WTC11 (cell line): ENCODE results near the gene SLC24A3. TPM values are rescaled to one million over a fixed set of nuclear protein-coding genes. Genes with fewer than 3 reads are reported as not detected.

ENCODE experiments used
- ATAC-seq: fragments of 200-7000 bp; cut with Tn5 transposase; 2 replicates; pipeline ENCODE4 v1.10.0; 2021; ENCODE audit warnings: mild to moderate bottlenecking, moderate library complexity
- CTCF ChIA-PET: fragments of 300-600 bp; sonication (Branson Sonifier 250); formaldehyde crosslinking; loops from one replicate; lab custom pipeline; 2021; ENCODE audit warnings: antibody characterized with exemption; lab: Charles Lee
- POLR2A ChIA-PET: fragments of 350-600 bp; sonication (Branson Sonifier 250); formaldehyde crosslinking; loops from one replicate; lab custom pipeline; 2021; ENCODE audit warnings: antibody characterized with exemption; lab: Charles Lee
- DNase-seq: peaks from one replicate; pipeline ENCODE4 v3.0.0; 2021; ENCODE audit warnings: low spot score
- H3K27ac Mint-ChIP-seq: 2 replicates; pipeline ENCODE4 v1.8.0; 2021; ENCODE audit warnings: mixed read lengths
- H3K27me3 Mint-ChIP-seq: 2 replicates; pipeline ENCODE4 v1.8.0; 2021; ENCODE audit warnings: low read depth, mild to moderate bottlenecking, moderate library complexity, mixed read lengths
- H3K36me3 Mint-ChIP-seq: 2 replicates; pipeline ENCODE4 v1.8.0; 2021; ENCODE audit warnings: mixed read lengths
- H3K4me1 Mint-ChIP-seq: 2 replicates; pipeline ENCODE4 v1.8.0; 2022; ENCODE audit warnings: mixed read lengths
- H3K4me3 Mint-ChIP-seq: 2 replicates; pipeline ENCODE4 v1.8.0; 2021; ENCODE audit warnings: mild to moderate bottlenecking, moderate library complexity, mixed read lengths
- H3K9me3 Mint-ChIP-seq: 2 replicates; pipeline ENCODE4 v1.8.0; 2021; ENCODE audit warnings: mixed read lengths
- AFF4 ChIP-seq: sonication (generic); formaldehyde crosslinking; IDR thresholded peaks from 2 replicates; pipeline ENCODE4 v1.8.1; 2023; ENCODE audit warnings: mild to moderate bottlenecking, missing genetic modification reagents, borderline replicate concordance
- AR ChIP-seq: fragments of 250-450 bp; sonication (Bioruptor Pico); IDR thresholded peaks from 2 replicates; pipeline ENCODE4 v1.9.0; 2021; ENCODE audit warnings: mild to moderate bottlenecking
- ARID4B ChIP-seq: sonication (generic); formaldehyde crosslinking; IDR thresholded peaks from 2 replicates; pipeline ENCODE4 v1.8.0; 2023; ENCODE audit warnings: missing genetic modification reagents, mild to moderate bottlenecking, borderline replicate concordance
- ATF3 ChIP-seq: sonication (generic); formaldehyde crosslinking; conservative IDR thresholded peaks from 2 replicates; pipeline ENCODE4 v1.8.1; 2022; ENCODE audit warnings: mild to moderate bottlenecking, missing genetic modification reagents
- CBFB ChIP-seq: sonication (generic); formaldehyde crosslinking; IDR thresholded peaks from 2 replicates; pipeline ENCODE4 v1.8.1; 2022; ENCODE audit warnings: mild to moderate bottlenecking, low read depth, missing genetic modification reagents
- ERG ChIP-seq: fragments of 250-450 bp; sonication (Bioruptor Pico); IDR thresholded peaks from 2 replicates; pipeline ENCODE4 v1.8.0; 2021; ENCODE audit warnings: mild to moderate bottlenecking
- FOXK1 ChIP-seq: sonication (generic); formaldehyde crosslinking; IDR thresholded peaks from 2 replicates; pipeline ENCODE4 v1.8.0; 2022; ENCODE audit warnings: mild to moderate bottlenecking, moderate library complexity, missing genetic modification reagents
- FOXP1 ChIP-seq: sonication (generic); formaldehyde crosslinking; IDR thresholded peaks from 2 replicates; pipeline ENCODE4 v1.8.0; 2022; ENCODE audit warnings: missing genetic modification reagents, mild to moderate bottlenecking, moderate library complexity, borderline replicate concordance
- FOXP4 ChIP-seq: sonication (generic); formaldehyde crosslinking; IDR thresholded peaks from 2 replicates; pipeline ENCODE4 v1.8.0; 2022; ENCODE audit warnings: mild to moderate bottlenecking, missing genetic modification reagents
- GRHL2 ChIP-seq: fragments of 250-450 bp; sonication (Bioruptor Pico); IDR thresholded peaks from 2 replicates; pipeline ENCODE4 v1.8.0; 2022; ENCODE audit warnings: mild to moderate bottlenecking, moderate library complexity; ENCODE audit not compliant: insufficient replicate concordance, severe bottlenecking
- HMGA2 ChIP-seq: fragments of 250-450 bp; sonication (Bioruptor Pico); IDR thresholded peaks from 2 replicates; pipeline ENCODE4 v1.4.0; 2021; ENCODE audit warnings: mild to moderate bottlenecking, moderate library complexity
- JAZF1 ChIP-seq: fragments of 250-450 bp; sonication (Bioruptor Pico); IDR thresholded peaks from 2 replicates; pipeline ENCODE4 v1.9.0; 2021; ENCODE audit warnings: moderate library complexity, mild to moderate bottlenecking, inconsistent platforms
- SMAD4 ChIP-seq: sonication (generic); formaldehyde crosslinking; IDR thresholded peaks from 2 replicates; pipeline ENCODE4 v1.8.0; 2022; ENCODE audit warnings: mild to moderate bottlenecking, missing genetic modification reagents
- TCF7 ChIP-seq: sonication (generic); formaldehyde crosslinking; IDR thresholded peaks from 2 replicates; pipeline ENCODE4 v1.8.0; 2022; ENCODE audit warnings: mild to moderate bottlenecking, low read depth, missing genetic modification reagents, moderate library complexity
- ZNF138 ChIP-seq: sonication (generic); formaldehyde crosslinking; conservative IDR thresholded peaks from 2 replicates; pipeline ENCODE4 v1.8.1; 2022; ENCODE audit warnings: mild to moderate bottlenecking, moderate library complexity, missing genetic modification reagents
- ZNF423 ChIP-seq: fragments of 250-450 bp; sonication (Bioruptor Pico); IDR thresholded peaks from 2 replicates; pipeline ENCODE4 v2.1.2; 2022; ENCODE audit warnings: mild to moderate bottlenecking, moderate library complexity
- ZNF671 ChIP-seq: fragments of 250-450 bp; sonication (Bioruptor Pico); IDR thresholded peaks from 2 replicates; pipeline ENCODE4 v1.8.0; 2021; ENCODE audit warnings: mild to moderate bottlenecking
- total RNA-seq: library from RNA; stranded (reverse); gene quantifications from 3 replicates; pipeline ENCODE4 v1.2.3, GENCODE V29; 2021

The SLC24A3 gene
- total RNA-seq, 1 experiment from 2014 or later, result 5.7 TPM

- TF ChIP-seq JAZF1, result no peak
- no peak for TF ChIP-seq ERG (CRISPR knock-in tag)
- TF ChIP-seq FOXP1, result no peak
- TF ChIP-seq GRHL2 (CRISPR knock-in tag), result no peak
- no peak for TF ChIP-seq AR (CRISPR knock-in tag)
- TF ChIP-seq ARID4B (CRISPR knock-in tag), result no peak
- no peak for TF ChIP-seq CBFB (CRISPR knock-in tag)
- TF ChIP-seq, all 79 proteins: peak for 0
Measured at GRCh38 chr20:19257865-19258264, 45.4 kb downstream of the SLC24A3 start (continued).

- H3K9me3 Mint-ChIP-seq, result 0 out of 2 replicates have a peak, but pooled peaks cover 4% of the 10 kb centered on the region
- peaks cover 19% of the 10 kb centered on the region for H3K4me1 Mint-ChIP-seq
- ChIA-PET CTCF (no interaction called here), POLR2A (no interaction called here)
- DNase-seq (no peak), ATAC-seq (no peak)
- H3K36me3 Mint-ChIP-seq, result no peaks in the 10 kb centered on the region
- no peak overlapping the region for H3K4me3 Mint-ChIP-seq
- H3K27me3 Mint-ChIP-seq, result no peaks in the 10 kb centered on the region
- H3K27ac Mint-ChIP-seq, result no peak overlapping the region
- TF ChIP-seq ZNF423 (CRISPR knock-in tag) (no peak), SMAD4 (CRISPR knock-in tag) (no peak), FOXP4 (CRISPR knock-in tag) (no peak)
Measured at GRCh38 chr20:19259141-19259591, 46.7 kb downstream of the SLC24A3 start.

- POLR2A ChIA-PET, result no interaction called here
- peaks cover 29% of the 10 kb centered on the region for H3K4me1 Mint-ChIP-seq
- CTCF ChIA-PET, result no interaction called here
- H3K36me3 Mint-ChIP-seq, result no peaks in the 10 kb centered on the region
- ATAC-seq (no peak), DNase-seq (no peak)
- no peaks in the 10 kb centered on the region for H3K27me3 Mint-ChIP-seq
- H3K9me3 Mint-ChIP-seq, result no peaks in the 10 kb centered on the region
- no peak overlapping the region for H3K4me3 Mint-ChIP-seq
- H3K27ac Mint-ChIP-seq, result no peak overlapping the region
- TF ChIP-seq HMGA2 (CRISPR knock-in tag), result no peak
- TF ChIP-seq ZNF671 (CRISPR knock-in tag), result no peak
- TF ChIP-seq GRHL2 (CRISPR knock-in tag), result no peak
- no peak for TF ChIP-seq FOXK1 (CRISPR knock-in tag)
- TF ChIP-seq ATF3 (CRISPR knock-in tag), result no peak
- TF ChIP-seq ZNF138, result no peak
- no peak for TF ChIP-seq ZNF423 (CRISPR knock-in tag)
- TF ChIP-seq TCF7 (CRISPR knock-in tag), result no peak
- no peak for TF ChIP-seq AFF4 (CRISPR knock-in tag)
Measured at GRCh38 chr20:19260412-19261090, 48.1 kb downstream of the SLC24A3 start.
